ENCODE results near the gene LINGO1. TPM values are rescaled to one million over a fixed set of nuclear protein-coding genes. Genes with fewer than 3 reads are reported as not detected.

LINGO1 gene
- total RNA-seq, 1 experiment from 2014 or later = 51.3 TPM

- H3K27ac Mint-ChIP-seq = no peak overlapping the region
- CTCF ChIA-PET = interaction anchor here (3.4 to 8.0 kb wide), 2 partner anchors 180 to 234 kb away, joined by 10 to 54 read pairs; no protein-coding TSS in a partner anchor
- H3K4me1 Mint-ChIP-seq = peaks cover 27% of the 10 kb centered on the region
- ATAC-seq (no peak), DNase-seq (ENCODE audit: low spot score) (no peak)
- H3K27me3 Mint-ChIP-seq (ENCODE audit: low read depth) = peaks cover 4% of the 10 kb centered on the region
- no peak overlapping the region for H3K4me3 Mint-ChIP-seq
- H3K36me3 Mint-ChIP-seq = no peaks in the 10 kb centered on the region
- POLR2A ChIA-PET = no interaction called here
- no peak for TF ChIP-seq PREB (CRISPR knock-in tag; IDR thresholded peaks at IDR 0.05; ENCODE audit: borderline replicate concordance)
- no peak for TF ChIP-seq AR (CRISPR knock-in tag; IDR thresholded peaks at IDR 0.05)
- no peak for TF ChIP-seq CREB1 (CRISPR knock-in tag; IDR thresholded peaks at IDR 0.05)
- no peak for TF ChIP-seq IRF2 (CRISPR knock-in tag; IDR thresholded peaks at IDR 0.05; ENCODE audit: borderline replicate concordance, low read depth)
- no peak for TF ChIP-seq HMGXB4 (CRISPR knock-in tag; IDR thresholded peaks at IDR 0.05)
- TF ChIP-seq E2F1 (CRISPR knock-in tag; IDR thresholded peaks at IDR 0.05) = no peak
- TF ChIP-seq MAX (CRISPR knock-in tag; IDR thresholded peaks at IDR 0.05) = no peak
- TF ChIP-seq ATF2 (CRISPR knock-in tag; IDR thresholded peaks at IDR 0.05; ENCODE audit: borderline replicate concordance, low read depth) = no peak
- H3K9me3 Mint-ChIP-seq = no peaks in the 10 kb centered on the region
Measured at GRCh38 chr15:77640615-77641014, 7.9 kb upstream of the LINGO1 start.

- H3K4me1 Mint-ChIP-seq = peaks cover 35% of the 10 kb centered on the region
- H3K27ac Mint-ChIP-seq = no peak overlapping the region
- POLR2A ChIA-PET = no interaction called here
- H3K27me3 Mint-ChIP-seq (ENCODE audit: low read depth) = peaks cover 7% of the 10 kb centered on the region
- no peaks in the 10 kb centered on the region for H3K9me3 Mint-ChIP-seq
- H3K4me3 Mint-ChIP-seq = no peak overlapping the region
- ATAC-seq (no peak), DNase-seq (ENCODE audit: low spot score) (no peak)
- H3K36me3 Mint-ChIP-seq = no peaks in the 10 kb centered on the region
- TF ChIP-seq NR2C2 (CRISPR knock-in tag; IDR thresholded peaks at IDR 0.05) (no peak), ZNF423 (CRISPR knock-in tag; IDR thresholded peaks at IDR 0.05) (no peak), ZNF532 (CRISPR knock-in tag; IDR thresholded peaks at IDR 0.05; ENCODE audit: borderline replicate concordance) (no peak), ATF3 (CRISPR knock-in tag; conservative IDR thresholded peaks at IDR 0.05) (no peak), NFYB (CRISPR knock-in tag; conservative IDR thresholded peaks at IDR 0.05; ENCODE audit: low read depth) (no peak), KAT7 (CRISPR knock-in tag; IDR thresholded peaks at IDR 0.05; ENCODE audit: borderline replicate concordance) (no peak), USF1 (CRISPR knock-in tag; IDR thresholded peaks at IDR 0.05) (no peak)
- CTCF ChIA-PET = interaction anchor here (1.0 to 7.7 kb wide), 4 partner anchors 19 to 231 kb away, joined by 3 to 237 read pairs (median 4); no protein-coding TSS in a partner anchor
Measured at GRCh38 chr15:77639431-77639830, 6.7 kb upstream of the LINGO1 start.

Measured in WTC11 (cell line).